ENCODE results near the gene CDH15. TPM values are rescaled to one million over a fixed set of nuclear protein-coding genes. Genes with fewer than 3 reads are reported as not detected.
"Not testable (repeated sequence)": the region's sequence is repeated elsewhere in the genome, so short reads cannot be mapped to it uniquely, and the experiment has no call there.

The CDH15 gene
- total RNA-seq, 1 donor from 2014 or later, result 0.27 TPM

GRCh38 chr16:89154390-89155183 is 17.0 kb upstream of the CDH15 start:
- no peak for DNase-seq (ENCODE audit: low spot score)
- intact Hi-C loops (cut with DNase I), result no loop called here

DNA sequence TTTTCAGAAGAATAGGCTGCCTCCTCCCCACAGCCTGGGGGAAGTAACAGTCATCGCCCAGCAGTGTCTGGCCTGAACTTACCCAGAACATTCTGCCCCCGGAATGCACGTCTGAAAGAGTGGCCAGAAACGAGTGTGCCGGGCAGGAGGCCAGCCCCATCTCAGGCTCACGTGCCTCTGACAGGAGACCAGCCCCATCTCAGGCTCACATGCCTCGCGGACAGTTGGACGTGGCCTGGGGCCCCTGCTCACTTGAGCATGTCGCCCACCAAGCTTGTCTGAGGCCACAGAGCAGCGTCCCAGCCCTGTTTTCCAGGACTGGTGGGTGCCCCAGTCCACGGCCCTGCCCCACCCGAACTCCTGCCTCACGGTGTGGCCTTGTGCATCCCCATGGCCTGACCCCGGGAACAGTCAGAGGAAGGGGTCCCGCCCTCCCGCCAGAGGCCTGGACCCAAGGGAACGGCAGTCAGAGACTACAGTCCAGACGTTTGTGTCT is 16.3 kb upstream of the CDH15 start:
- intact Hi-C loops (cut with DNase I), result no loop called here

DNA sequence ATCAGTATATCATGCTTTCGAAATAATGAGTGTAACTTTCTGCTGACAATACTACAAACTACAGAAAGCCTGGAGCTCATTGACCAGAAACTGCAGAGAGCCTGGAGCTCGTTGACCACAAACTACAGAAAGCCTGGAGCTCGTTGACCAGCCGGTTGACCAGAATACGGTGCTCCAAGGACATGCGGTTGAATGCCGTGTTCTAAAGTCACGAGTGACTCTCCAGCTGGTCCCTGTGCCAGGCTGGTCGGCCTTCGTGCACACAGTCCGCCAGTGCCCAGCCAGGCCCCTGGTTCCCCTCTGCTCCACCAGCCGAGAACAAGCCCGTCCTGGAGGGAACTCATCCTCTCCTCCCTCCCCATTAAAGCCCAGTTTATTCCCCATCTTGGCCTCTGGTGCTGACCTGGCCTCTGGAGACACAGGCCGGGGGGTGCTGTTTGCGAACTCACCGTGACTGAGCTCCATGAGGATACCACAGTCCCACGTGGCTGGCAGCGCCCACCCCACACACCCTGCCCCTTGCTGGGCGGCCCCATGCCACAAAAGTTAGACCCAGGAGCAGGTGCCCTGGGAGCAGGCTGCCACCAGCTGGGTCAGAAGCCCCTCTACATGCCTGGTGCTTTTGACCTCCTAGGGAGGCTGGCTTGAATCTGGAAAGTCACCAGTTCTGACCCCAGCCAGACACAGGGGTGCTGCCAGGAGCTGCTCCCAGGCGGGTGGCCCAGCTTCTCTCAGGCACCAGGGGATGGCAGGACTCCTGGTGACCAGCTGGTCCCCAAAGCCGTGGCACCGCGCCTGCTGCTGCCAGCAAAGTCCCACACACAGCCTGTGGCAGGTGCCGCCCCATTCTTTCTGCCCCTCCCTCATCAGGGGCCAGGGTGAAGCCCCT is 15.5 kb upstream of the CDH15 start:
- no peak for DNase-seq (ENCODE audit: low spot score)
- intact Hi-C loops (cut with DNase I), result no loop called here

More for the DNA sequence above, 16.3 kb upstream of the CDH15 start:
- DNase-seq (ENCODE audit: low spot score), result no peak

DNA sequence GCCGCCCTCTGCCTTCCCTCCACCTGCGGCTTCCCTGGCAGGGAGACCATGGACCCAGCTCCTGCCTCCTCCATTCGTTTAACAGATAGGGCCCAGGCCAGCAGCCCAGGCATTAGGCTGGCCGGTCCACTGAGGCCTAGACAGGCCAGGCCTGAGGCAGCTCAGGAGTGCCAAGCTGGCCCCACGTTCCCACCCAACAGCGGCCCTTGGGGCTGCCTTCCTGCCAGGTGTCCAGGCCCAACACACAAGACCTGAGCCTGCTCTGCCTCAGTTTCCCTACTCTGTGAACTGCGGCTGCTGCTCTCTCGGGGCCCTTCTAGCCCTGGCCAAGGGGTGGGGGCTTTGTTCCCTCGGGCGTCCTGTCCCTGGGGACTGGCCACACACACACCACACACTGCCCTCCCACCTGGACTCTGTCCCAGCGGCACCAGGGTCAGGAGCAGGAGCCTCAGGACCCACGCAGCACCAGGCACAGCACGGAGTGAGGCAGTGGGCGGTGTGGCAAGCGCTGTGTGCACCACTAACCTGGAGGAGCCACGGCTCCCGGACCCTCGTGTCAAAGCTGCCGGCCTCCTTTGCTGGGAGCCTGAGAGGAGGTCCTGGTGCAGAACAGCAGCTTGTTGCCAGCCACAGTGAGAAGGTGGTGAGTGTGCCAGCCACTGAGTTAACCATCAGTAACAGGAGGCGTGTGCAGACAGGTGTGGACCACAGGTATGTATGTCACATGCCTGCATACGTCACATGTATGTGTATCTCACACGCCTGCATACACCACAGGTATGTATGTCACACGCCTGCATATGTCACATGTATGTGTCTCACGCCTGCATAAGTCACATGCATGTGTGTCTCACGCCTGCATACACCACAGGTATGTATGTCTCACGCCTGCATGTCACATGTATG is 14.6 kb upstream of the CDH15 start:
- no peak for DNase-seq (ENCODE audit: low spot score)
- intact Hi-C loops (cut with DNase I), result no loop called here

- DNase-seq (ENCODE audit: low spot score), result no peak
- intact Hi-C loops (cut with DNase I), result no loop called here
These were observed 13.8 kb upstream of the CDH15 start for GRCh38 chr16:89157778-89158177.

- intact Hi-C loops (cut with DNase I), result no loop called here
These were observed 12.3 kb upstream of the CDH15 start for GRCh38 chr16:89159066-89159849.

DNA sequence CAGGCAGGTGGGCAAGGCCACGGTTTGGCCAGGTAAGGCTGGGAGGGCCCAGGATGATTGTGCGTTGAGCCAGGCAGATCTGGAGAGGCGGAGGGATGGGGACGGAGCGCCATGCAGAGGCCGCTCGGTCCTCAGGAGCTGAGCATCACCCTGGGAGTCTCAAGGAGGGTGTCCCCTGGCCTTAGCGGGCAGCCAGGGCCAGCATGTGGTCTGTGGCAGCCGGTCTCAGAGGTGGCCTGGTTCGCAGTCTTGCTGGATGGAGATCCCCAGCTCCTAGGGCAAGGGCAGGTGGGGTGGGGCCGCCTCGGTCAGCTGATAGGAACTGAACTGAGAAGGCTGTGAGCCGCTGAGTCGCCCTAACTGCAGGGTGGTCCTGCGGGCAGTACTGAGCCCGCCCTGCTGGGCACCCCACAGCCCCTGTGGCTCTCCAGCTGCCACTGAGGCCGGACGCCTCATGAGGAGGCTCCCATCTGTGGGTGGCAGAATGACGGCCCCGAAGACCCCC is 11.6 kb upstream of the CDH15 start:
- DNase-seq (ENCODE audit: low spot score), result no peak
- intact Hi-C loops (cut with DNase I), result no loop called here

More at GRCh38 chr16:89159066-89159849, 12.3 kb upstream of the CDH15 start:
- DNase-seq (ENCODE audit: low spot score), result no peak

- no peak for DNase-seq (ENCODE audit: low spot score)
- intact Hi-C loops (cut with DNase I), result no loop called here
These were observed 10.4 kb upstream of the CDH15 start for GRCh38 chr16:89160977-89161701.

GRCh38 chr16:89161763-89162713 is 9.5 kb upstream of the CDH15 start:
- intact Hi-C loops (cut with DNase I), result no loop called here
- no peak for DNase-seq (ENCODE audit: low spot score)

DNA sequence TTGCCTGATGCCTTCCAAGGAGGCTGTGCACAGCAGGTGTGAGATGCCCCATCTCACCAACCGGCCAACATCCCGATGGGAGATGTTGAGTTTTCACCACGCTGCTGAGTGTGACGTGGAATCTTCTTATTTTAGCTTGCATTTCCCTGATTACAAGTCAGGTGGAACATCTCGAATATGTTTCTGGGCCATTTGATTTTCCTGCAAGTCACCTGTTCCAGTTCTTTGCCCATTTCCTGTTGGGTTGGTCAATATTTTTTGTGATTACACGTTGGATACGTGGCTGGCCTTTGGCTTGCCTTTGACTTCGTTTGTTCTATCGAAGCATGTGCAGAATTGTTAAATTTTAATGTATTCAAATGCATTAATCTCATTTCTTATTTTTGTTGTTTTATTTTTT is 8.3 kb upstream of the CDH15 start:
- intact Hi-C loops (cut with DNase I), result no loop called here
- DNase-seq (ENCODE audit: low spot score), result no peak

DNA sequence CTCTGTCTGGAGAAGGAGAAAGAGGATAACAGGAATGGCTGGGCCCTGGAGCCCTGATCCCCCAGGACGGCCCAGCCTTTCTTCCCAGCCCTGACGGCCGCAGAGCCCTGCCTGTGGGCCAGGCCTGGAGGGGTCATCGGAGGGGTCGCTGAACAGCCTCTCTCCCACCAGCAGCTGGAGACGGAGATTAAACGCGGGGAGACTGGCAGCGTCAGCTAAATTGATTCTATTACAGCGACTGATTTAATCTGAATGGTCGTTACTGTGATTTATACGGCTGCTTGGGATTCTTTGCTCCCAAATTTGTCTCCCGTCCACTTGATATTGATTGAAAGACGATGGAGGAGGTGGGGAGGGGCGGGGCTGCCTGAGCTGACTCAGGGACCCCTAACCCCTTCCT is 7.1 kb upstream of the CDH15 start:
- DNase-seq (ENCODE audit: low spot score), result no peak
- intact Hi-C loops (cut with DNase I), result no loop called here

DNA sequence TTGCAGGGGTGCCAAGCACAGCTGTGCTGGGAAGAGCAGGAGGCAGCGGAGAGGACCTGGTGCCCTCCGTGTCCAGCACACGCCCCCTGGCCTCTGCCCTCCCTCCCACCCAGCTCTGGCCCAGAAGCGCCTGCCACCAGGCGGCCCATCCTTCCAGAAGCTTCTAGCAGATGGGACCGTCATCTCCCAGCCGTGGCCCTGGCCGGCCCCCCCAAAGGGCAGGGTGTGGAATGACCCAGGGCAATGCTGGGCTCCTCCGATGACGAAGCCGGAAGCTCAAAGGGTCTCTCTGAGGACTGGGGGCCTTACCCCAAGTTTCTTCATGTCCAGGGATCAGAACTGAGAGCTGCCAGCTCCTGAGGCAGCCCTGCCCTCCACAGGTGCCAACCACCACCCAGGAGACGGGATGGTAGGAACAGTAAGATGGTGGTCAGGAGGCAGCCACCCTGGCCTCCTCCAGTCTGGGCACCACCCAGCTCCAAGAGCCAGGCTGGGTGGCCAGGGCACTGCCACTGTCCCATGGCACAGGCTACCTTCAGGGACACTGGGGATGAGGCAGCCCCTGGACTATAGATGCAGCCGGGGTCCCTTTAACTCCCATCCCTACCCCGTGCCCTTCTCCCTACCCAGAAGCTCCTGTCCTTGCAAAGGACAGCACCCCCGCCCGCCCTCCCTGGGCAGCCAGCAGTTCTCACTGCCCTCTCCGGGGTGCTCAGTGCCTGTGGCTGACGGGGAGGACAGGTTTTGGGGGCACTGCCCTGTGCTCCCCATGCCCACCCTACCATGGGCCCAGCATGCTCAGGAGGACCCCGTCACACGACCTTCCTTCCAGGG is 6.5 kb upstream of the CDH15 start:
- intact Hi-C loops (cut with DNase I), result loop anchor here (5.0 kb wide), 2 partner anchors 353 to 423 kb away; partner anchors contain the start of gene APRT

DNA sequence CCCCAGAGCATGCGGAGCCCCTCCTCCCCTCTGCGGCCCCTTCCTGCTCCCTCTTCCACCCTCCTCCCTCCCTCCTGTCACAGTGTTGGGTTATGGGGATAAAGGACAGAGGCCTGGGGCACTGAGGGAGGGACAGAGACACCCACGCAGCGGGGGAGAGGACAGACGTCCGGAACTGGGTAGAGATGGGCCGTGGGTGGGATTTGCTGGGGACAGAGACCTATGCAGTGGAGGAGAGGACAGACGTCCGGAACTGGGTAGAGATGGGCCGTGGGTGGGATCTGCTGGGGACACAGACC is 5.9 kb upstream of the CDH15 start:
- intact Hi-C loops (cut with DNase I), result loop anchor here (5.0 kb wide), 2 partner anchors 353 to 423 kb away; partner anchors contain the start of gene APRT
- not testable (repeated sequence) for DNase-seq (ENCODE audit: low spot score)

More for the DNA sequence above, 6.5 kb upstream of the CDH15 start:
- DNase-seq (ENCODE audit: low spot score), result no peak

GRCh38 chr16:89166696-89167424 is 4.7 kb upstream of the CDH15 start:
- intact Hi-C loops (cut with DNase I), result loop anchor here (2.0 to 5.0 kb wide), 3 partner anchors 224 to 425 kb away; partner anchors contain the start of gene APRT

GRCh38 chr16:89167425-89167941 is 4.1 kb upstream of the CDH15 start:
- intact Hi-C loops (cut with DNase I), result loop anchor here (2.0 to 5.0 kb wide), 3 partner anchors 225 to 425 kb away; partner anchors contain the start of gene APRT
- DNase-seq (ENCODE audit: low spot score), result peak; percentile 92

More at GRCh38 chr16:89166696-89167424, 4.7 kb upstream of the CDH15 start:
- DNase-seq (ENCODE audit: low spot score), result no peak

Measured in cardiac septum (tissue), 1 donor.